Activated T-cell treated with anti-CD3 and anti-CD28 coated beads, Interleukin-2, amount 50 U/mL, for 24 hours (primary cell): ENCODE data around the gene MAN1A1.
"Not testable (repeated sequence)": the region's sequence is repeated elsewhere in the genome, so short reads cannot be mapped to it uniquely, and the experiment has no call there.

Experiments used
- DNase-seq: peaks from one replicate; pipeline ENCODE4 v3.0.0-alpha.2; 2020
- H3K27ac Mint-ChIP-seq: 2 replicates; pipeline ENCODE4 v1.8.0; 2020; ENCODE audit warnings: mild to moderate bottlenecking, mixed read lengths
- H3K27me3 Mint-ChIP-seq: 2 replicates; pipeline ENCODE4 v1.8.0; 2020; ENCODE audit warnings: mixed read lengths
- H3K36me3 Mint-ChIP-seq: 2 replicates; pipeline ENCODE4 v1.8.0; 2020; ENCODE audit warnings: low read depth, mixed read lengths
- H3K4me1 Mint-ChIP-seq: 2 replicates; pipeline ENCODE4 v1.8.0; 2020; ENCODE audit warnings: low read depth, mixed read lengths
- H3K4me3 Mint-ChIP-seq: 2 replicates; pipeline ENCODE4 v1.8.0; 2020; ENCODE audit warnings: mild to moderate bottlenecking, moderate library complexity, mixed read lengths
- H3K9me3 Mint-ChIP-seq: 2 replicates; pipeline ENCODE4 v1.8.0; 2020; ENCODE audit warnings: mixed read lengths

The MAN1A1 gene

DNA sequence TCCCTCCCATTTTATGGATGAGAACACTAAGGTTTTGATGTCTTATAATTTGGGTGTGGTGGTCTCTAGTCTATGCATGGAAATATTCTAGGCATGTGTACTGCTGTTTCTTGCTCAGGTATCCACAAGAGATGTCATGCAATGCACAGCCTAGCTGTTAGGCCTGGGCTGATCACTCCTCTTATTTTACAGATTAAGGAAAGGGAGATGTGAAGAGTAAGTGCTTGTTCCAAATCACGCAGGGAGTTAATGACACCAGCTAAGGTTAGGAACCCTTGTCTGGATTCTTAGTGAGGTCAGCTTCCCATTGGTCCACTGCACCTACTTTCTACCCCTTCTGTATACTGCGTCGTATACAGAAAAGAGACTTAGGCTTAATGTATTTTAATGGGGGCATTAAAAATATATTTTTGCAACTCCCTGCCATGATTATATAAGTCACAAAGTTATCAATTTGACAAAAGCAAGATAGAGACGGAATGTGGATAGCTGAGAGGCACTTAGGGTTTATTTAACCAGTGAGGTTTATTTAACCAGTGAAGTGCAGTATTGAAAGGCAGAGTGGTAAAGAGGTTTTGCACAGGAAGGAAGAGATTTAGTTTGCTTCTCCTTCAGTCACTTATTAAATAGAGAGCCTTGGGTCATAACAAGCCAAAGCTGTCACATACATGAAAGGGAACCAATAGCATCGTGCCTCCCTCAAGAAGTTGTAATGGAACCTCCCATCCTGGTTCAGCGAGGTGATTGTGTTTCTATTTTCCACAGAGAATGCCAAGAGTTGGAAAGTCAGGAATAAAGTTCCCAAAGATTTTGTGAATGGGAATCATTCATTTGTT, 176.1 kb downstream of the MAN1A1 start:
- DNase-seq: no peak
- H3K36me3 Mint-ChIP-seq: peaks cover 8% of the 10 kb centered on the region
- H3K4me1 Mint-ChIP-seq: no peaks in the 10 kb centered on the region
- no peak overlapping the region for H3K4me3 Mint-ChIP-seq
- H3K27ac Mint-ChIP-seq: no peak overlapping the region
- no peaks in the 10 kb centered on the region for H3K27me3 Mint-ChIP-seq
- no peaks in the 10 kb centered on the region for H3K9me3 Mint-ChIP-seq

DNA sequence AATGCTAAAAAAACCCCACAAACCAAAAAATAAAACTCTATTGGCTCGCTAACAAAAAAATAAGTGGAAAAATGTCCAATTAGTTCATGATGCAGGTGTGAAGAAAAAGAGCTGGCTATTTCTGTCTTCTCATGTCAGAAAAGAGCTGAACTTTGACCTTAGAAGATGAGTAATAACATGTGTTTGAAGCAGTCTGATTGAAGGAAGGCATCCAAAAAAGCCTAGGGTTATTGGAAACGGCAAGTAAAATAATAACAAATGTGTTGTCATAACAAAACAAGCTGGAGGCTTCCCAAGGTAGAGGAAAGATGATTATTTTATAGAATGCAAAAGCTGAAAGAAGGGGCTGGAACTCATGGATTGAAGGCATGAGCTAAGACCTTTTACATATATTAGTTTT, 176.7 kb downstream of the MAN1A1 start:
- Mint-ChIP-seq H3K4me1 (no peaks in the 10 kb centered on the region), H3K27ac (no peak overlapping the region), H3K9me3 (no peaks in the 10 kb centered on the region), H3K4me3 (no peak overlapping the region), H3K36me3 (peaks cover 7% of the 10 kb centered on the region), H3K27me3 (no peaks in the 10 kb centered on the region)
- DNase-seq: no peak

DNA sequence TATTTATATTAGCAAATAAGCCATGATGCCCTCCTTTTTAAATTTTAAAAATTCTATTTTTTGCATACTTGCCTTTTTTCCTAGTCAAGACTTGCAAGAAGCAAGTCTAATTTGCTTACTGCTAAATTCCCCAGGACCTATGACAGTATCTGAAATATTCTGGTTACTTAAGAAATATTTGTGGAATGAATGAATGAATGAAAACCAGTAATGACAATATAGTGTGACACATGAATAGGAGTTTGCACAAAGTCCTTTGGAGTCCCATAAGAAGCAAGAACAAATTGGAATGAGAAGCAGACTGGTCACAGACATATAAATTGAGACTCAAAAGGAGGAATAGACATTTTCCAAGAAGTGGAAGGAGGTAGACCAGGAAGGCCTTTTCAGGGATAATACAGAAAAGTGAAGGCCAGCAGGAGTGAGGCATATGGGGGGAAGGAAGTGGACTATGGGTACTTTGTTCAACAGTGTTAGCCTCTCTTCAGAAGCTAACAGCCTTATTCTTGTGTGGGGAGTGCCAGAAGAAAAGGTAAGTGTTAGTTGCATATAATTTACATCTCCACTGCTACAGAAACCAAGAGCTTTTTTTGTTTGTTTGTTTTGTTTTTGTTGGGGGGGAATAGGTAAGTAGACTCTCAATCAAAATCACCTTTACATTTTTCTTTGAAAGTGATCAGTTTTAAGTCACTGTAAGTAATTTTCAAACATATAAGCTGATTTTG, 177.5 kb downstream of the MAN1A1 start:
- H3K27me3 Mint-ChIP-seq: no peaks in the 10 kb centered on the region
- no peak for DNase-seq
- no peak overlapping the region for H3K4me3 Mint-ChIP-seq
- no peaks in the 10 kb centered on the region for H3K4me1 Mint-ChIP-seq
- H3K36me3 Mint-ChIP-seq: peaks cover 3% of the 10 kb centered on the region
- no peaks in the 10 kb centered on the region for H3K9me3 Mint-ChIP-seq
- no peak overlapping the region for H3K27ac Mint-ChIP-seq

GRCh38 chr6:119171088-119171841, 178.3 kb downstream of the MAN1A1 start:
- Mint-ChIP-seq H3K36me3 (no peaks in the 10 kb centered on the region), H3K27ac (no peak overlapping the region), H3K4me3 (no peak overlapping the region), H3K9me3 (no peaks in the 10 kb centered on the region), H3K27me3 (peaks cover 6% of the 10 kb centered on the region), H3K4me1 (no peaks in the 10 kb centered on the region)
- no peak for DNase-seq

DNA sequence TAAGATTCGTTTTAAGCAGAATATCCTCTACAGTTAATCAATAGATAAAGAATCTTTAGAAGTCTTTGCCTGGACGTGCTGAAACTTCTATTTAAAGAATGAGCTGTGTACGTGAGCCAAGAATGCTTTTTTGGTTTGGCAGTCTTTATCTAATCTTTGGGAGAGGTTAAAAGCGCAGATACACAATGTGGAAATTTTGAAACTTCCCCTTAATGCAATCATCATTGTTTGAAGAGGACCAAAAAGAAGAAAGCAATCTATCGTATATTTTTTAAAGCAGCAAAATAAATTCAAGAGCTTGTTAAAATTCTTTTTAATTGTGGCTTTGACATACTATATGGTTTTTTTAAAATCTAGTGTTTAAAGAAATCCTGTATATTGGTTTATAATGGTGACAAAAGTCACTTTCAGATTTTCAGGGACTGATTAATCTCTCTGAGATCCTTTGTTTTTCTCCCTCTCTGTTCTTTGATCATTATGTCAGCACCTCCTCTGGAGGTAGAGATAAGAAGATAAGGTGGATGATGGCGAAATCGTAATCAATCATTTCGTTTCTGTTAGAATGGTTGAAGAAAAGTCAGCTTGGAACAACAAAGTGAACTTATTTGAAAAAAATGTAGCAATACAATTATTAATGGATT, 179.0 kb downstream of the MAN1A1 start:
- Mint-ChIP-seq H3K27ac (no peak overlapping the region), H3K36me3 (no peaks in the 10 kb centered on the region), H3K9me3 (no peaks in the 10 kb centered on the region), H3K27me3 (peaks cover 9% of the 10 kb centered on the region), H3K4me3 (no peak overlapping the region), H3K4me1 (no peaks in the 10 kb centered on the region)
- no peak for DNase-seq

- H3K4me3 Mint-ChIP-seq: no peak overlapping the region
- no peaks in the 10 kb centered on the region for H3K36me3 Mint-ChIP-seq
- H3K4me1 Mint-ChIP-seq: no peaks in the 10 kb centered on the region
- H3K9me3 Mint-ChIP-seq: no peaks in the 10 kb centered on the region
- DNase-seq: no peak
- H3K27ac Mint-ChIP-seq: no peak overlapping the region
- H3K27me3 Mint-ChIP-seq: peaks cover 10% of the 10 kb centered on the region
These were observed 179.5 kb downstream of the MAN1A1 start for GRCh38 chr6:119170103-119170446.

- H3K4me1 Mint-ChIP-seq, DNase-seq, H3K4me3 Mint-ChIP-seq, H3K27ac Mint-ChIP-seq, H3K36me3 Mint-ChIP-seq, H3K9me3 Mint-ChIP-seq: not testable (repeated sequence)
- H3K27me3 Mint-ChIP-seq: peaks cover 14% of the 10 kb centered on the region
These were observed 180.2 kb downstream of the MAN1A1 start for GRCh38 chr6:119169355-119169754.

DNA sequence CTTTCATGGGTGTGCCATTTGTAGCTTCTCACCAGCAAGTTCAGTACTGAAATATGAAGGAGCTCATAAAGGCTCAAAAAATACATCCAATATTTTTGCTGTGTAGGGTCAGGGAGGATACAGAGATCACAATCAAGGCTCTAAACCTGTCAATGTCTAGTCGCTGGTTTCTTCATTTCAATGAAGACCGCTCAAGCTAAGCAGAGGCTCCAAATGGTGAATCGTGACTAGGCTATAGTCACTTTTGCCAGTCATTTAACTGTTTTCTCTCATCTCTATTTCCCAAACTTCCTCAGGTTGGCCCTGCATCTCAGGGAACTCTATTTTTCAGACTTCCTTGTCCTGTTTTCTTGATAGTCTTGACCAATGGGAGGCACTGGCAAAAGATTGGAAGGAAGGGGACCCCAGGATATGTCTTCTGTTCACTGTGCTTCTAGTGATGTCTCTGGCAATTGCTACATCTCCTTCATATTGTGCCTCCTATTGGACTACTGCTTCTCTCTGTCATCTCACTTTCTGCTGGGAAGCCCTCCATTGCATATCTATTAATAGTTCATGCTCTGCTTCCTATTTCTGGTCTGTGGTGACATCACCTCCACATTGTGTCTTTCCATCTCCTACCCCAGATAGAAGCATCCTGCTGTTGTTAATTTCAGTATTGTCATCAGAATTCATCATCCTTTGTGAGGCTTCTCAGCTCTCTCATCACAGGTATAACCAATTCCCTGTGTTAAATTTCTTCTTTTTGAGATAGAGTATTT, 183.4 kb downstream of the MAN1A1 start:
- H3K4me3 Mint-ChIP-seq: no peak overlapping the region
- H3K4me1 Mint-ChIP-seq: no peaks in the 10 kb centered on the region
- H3K9me3 Mint-ChIP-seq: no peaks in the 10 kb centered on the region
- no peaks in the 10 kb centered on the region for H3K36me3 Mint-ChIP-seq
- H3K27me3 Mint-ChIP-seq: peaks cover 23% of the 10 kb centered on the region
- no peak overlapping the region for H3K27ac Mint-ChIP-seq
- DNase-seq: no peak

GRCh38 chr6:119163006-119163405, 186.6 kb downstream of the MAN1A1 start:
- Mint-ChIP-seq H3K27me3 (peaks cover 30% of the 10 kb centered on the region), H3K4me1 (no peaks in the 10 kb centered on the region), H3K36me3 (no peaks in the 10 kb centered on the region), H3K9me3 (no peaks in the 10 kb centered on the region), H3K4me3 (no peak overlapping the region), H3K27ac (no peak overlapping the region)
- no peak for DNase-seq

DNA sequence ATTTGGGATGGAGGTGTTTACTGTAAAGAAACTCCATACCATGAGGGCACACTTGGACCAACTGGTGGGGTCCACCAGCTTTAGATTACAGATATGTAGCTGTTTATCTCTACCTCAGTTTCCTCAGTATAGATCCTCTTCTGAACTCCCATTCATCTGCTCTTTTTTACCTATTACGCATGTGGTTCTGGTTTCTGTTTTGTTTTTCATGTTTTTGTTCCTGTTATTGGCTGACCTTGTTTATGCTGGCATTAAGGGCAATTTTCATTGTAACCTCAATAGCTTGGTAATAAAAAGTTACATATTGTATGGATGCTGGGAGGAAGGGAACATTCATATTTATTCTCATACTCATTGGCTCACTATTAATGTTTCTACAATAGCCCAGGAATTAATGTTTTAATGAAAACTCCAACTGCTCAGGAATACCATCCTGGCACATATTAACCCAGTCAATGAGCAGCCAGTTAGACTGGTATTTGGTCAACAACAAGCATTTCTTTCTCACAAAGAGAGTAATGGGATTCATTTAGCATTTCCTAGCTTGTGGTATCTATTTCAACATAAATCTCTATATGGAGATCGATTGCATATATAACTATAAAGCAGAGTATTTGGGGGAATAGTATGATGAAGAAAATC, 187.3 kb downstream of the MAN1A1 start:
- H3K36me3 Mint-ChIP-seq: no peaks in the 10 kb centered on the region
- no peak overlapping the region for H3K27ac Mint-ChIP-seq
- no peak for DNase-seq
- no peaks in the 10 kb centered on the region for H3K9me3 Mint-ChIP-seq
- H3K4me3 Mint-ChIP-seq: no peak overlapping the region
- peaks cover 30% of the 10 kb centered on the region for H3K27me3 Mint-ChIP-seq
- no peaks in the 10 kb centered on the region for H3K4me1 Mint-ChIP-seq

DNA sequence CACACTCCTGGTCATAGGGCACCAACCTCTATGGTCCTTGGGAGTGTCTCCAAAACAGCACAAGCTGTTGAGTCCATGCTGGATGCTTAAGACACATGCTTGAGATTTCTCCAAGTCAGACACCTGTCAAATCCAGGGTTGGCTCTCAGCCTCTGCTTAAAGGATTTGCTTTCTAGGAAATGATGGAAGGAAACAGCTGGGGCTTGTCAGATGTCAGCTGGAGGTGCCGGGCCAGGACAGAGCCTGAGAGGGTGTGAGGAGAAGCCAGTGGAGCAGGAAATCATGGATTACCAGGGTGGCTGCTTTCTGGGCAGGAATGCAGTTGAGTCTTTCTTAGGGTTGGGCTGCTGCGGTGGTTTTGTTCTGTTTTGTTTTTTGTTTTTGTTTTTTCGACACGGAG, 188.1 kb downstream of the MAN1A1 start:
- no peak for DNase-seq
- no peaks in the 10 kb centered on the region for H3K4me1 Mint-ChIP-seq
- H3K36me3 Mint-ChIP-seq: no peaks in the 10 kb centered on the region
- H3K27ac Mint-ChIP-seq: no peak overlapping the region
- peaks cover 25% of the 10 kb centered on the region for H3K27me3 Mint-ChIP-seq
- no peak overlapping the region for H3K4me3 Mint-ChIP-seq
- H3K9me3 Mint-ChIP-seq: no peaks in the 10 kb centered on the region

GRCh38 chr6:119160911-119161310, 188.7 kb downstream of the MAN1A1 start:
- Mint-ChIP-seq H3K27ac (no peak overlapping the region), H3K9me3 (no peaks in the 10 kb centered on the region), H3K27me3 (peaks cover 24% of the 10 kb centered on the region), H3K4me3 (no peak overlapping the region), H3K36me3 (no peaks in the 10 kb centered on the region), H3K4me1 (no peaks in the 10 kb centered on the region)
- DNase-seq: no peak

DNA sequence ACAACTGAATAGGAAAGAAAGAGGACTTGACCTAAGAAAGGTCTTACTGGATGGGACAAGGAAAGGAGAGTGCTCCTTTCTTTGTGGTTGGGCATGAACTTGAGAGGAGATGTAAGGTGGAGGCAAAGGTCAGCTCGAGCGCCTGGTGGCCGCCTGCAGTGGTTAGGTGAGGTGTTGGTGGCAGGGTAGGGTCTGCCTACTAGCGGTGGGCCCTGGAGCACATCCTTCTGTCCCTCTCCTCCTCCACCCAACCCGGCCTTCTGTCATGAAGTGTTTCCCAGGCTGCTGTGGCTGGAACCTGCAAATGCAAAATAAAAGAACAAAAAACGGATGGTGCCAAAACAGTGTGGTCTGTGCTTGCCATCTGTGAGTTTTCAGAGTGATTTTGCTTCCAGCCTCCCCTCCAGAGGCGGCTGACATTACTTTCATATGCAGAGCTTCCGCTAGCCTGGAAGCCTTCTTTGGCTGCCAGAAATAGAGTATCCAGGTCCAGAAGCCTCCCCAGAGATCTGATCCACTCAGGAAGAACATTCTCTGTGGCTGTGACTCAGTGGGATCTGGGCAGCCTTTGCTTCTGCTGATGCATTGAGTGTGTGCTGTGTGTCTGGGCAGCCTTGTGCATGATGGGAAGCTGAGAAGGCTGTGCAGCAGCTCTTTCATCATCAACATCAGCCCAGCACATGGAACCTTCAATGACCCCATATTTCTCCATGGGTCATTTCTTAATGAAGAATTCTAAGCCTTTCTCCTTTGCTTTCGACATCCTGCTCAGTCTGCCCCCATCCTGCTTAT, 191.3 kb downstream of the MAN1A1 start:
- no peaks in the 10 kb centered on the region for H3K4me1 Mint-ChIP-seq
- no peak for DNase-seq
- no peaks in the 10 kb centered on the region for H3K9me3 Mint-ChIP-seq

More for the DNA sequence above, 191.3 kb downstream of the MAN1A1 start:
- no peaks in the 10 kb centered on the region for H3K36me3 Mint-ChIP-seq
- H3K27ac Mint-ChIP-seq: no peak overlapping the region
- no peak overlapping the region for H3K4me3 Mint-ChIP-seq
- peaks cover 18% of the 10 kb centered on the region for H3K27me3 Mint-ChIP-seq
